Activated naive CD8-positive, alpha-beta T cell treated with anti-CD3 and anti-CD28 coated beads for 36 hours (primary cell): ENCODE results near the gene C12orf76. TPM values are rescaled to one million over a fixed set of nuclear protein-coding genes. Genes with fewer than 3 reads are reported as not detected.
A peak's percentile ranks its signal among the peaks of the same experiment; 100 is the strongest.

Experiments
- DNase-seq: peaks from one replicate; pipeline ENCODE4 v3.0.0; 2021
- H3K27ac Mint-ChIP-seq: one replicate; pipeline ENCODE4 v1.8.0; 2022; ENCODE audit warnings: mild to moderate bottlenecking, moderate library complexity, mixed read lengths
- H3K27me3 Mint-ChIP-seq: one replicate; pipeline ENCODE4 v1.8.0; 2022; ENCODE audit warnings: mild to moderate bottlenecking, mixed read lengths
- H3K36me3 Mint-ChIP-seq: one replicate; pipeline ENCODE4 v1.8.0; 2021; ENCODE audit warnings: mild to moderate bottlenecking, mixed read lengths
- H3K4me1 Mint-ChIP-seq: one replicate; pipeline ENCODE4 v1.8.0; 2021; ENCODE audit warnings: mixed read lengths
- H3K4me3 Mint-ChIP-seq: one replicate; pipeline ENCODE4 v1.8.0; 2022; ENCODE audit warnings: mild to moderate bottlenecking, moderate library complexity, mixed read lengths
- H3K9me3 Mint-ChIP-seq: one replicate; pipeline ENCODE4 v1.8.0; 2022; ENCODE audit warnings: mixed read lengths
- total RNA-seq, 2 experiments: library from RNA; stranded (reverse); gene quantifications; one replicate each; pipeline ENCODE4 v1.2.3, GENCODE V29; 2021

Gene C12orf76
- total RNA-seq, 2 experiments from 2014 or later = 6.6 to 7.3 TPM

DNA sequence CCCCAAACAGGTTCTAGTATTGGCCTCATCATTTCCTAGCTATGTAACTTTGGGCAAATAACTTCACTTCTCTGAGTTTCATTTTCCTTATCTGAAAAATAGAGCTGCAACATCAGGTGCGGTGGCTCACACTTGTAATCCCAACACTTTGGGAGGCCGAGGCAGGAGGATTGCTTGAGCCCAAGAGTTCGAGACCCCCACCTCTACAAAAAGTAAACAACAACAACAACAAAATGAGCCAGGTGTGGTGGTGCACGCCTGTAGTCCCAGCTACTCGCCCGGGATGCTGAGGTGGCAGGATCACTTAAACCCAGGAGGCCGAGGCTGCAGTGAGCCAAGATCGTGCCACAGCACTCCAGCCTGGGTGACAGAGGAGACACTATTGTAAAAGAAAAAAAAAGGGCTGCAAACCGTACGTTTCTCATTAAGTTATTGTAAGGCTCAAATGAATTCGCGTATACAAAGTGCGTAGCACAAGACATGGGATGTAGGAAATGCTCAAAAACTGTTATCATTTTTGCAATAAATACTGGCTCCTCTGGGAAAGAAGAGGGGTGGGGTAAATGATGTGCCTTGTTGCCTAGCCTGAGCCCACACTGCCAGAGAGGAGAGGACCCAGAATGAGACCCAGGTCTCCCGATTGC lies 903 bp downstream of the C12orf76 start:
- peaks cover 6% of the 10 kb centered on the region for H3K36me3 Mint-ChIP-seq

DNA sequence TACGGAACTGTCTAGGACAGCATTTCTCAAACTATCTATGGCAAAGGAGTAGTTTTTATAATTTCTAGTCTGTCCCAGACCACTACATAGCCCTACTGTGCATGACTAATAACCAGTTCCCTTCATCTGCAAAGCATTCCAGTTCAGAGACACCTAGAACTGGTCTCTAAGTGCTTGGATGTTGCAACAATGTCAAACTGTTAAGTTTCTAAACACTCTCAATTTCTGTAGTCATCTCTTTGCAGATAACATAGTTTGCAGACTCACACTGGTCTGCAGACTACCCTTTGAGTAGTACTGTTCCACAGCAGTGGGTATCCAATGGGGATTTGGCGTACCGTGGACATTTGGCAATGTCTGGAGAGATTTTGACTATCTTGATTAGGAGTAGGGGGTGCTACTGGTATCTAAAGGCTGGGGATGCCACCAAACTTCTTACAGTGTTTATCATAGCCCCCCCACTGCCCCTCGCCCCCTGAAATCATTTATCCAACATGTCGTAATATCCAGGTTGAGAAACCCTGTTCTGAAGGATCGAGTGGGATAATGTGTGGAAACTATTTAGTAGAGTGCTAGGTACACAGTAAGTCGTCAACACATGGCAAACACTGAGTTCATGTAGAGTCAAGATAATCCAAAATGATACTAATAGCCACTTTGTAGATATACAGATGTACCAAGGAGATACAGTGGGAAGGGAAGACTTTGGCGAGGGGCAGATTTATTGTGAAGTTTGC lies 1.7 kb downstream of the C12orf76 start:
- no peaks in the 10 kb centered on the region for H3K27me3 Mint-ChIP-seq
- no peak for DNase-seq
- no peaks in the 10 kb centered on the region for H3K9me3 Mint-ChIP-seq
- H3K36me3 Mint-ChIP-seq = peaks cover 10% of the 10 kb centered on the region
- H3K4me1 Mint-ChIP-seq = peaks cover 25% of the 10 kb centered on the region
- H3K27ac Mint-ChIP-seq = peak overlapping the region; percentile 45
- H3K4me3 Mint-ChIP-seq = peak overlapping the region; percentile 29

More for the DNA sequence above, 903 bp downstream of the C12orf76 start:
- H3K9me3 Mint-ChIP-seq = no peaks in the 10 kb centered on the region
- no peaks in the 10 kb centered on the region for H3K27me3 Mint-ChIP-seq
- peak overlapping the region; percentile 93 for H3K27ac Mint-ChIP-seq
- H3K4me1 Mint-ChIP-seq = peaks cover 25% of the 10 kb centered on the region
- no peak for DNase-seq
- peak overlapping the region; percentile 87 for H3K4me3 Mint-ChIP-seq

DNA sequence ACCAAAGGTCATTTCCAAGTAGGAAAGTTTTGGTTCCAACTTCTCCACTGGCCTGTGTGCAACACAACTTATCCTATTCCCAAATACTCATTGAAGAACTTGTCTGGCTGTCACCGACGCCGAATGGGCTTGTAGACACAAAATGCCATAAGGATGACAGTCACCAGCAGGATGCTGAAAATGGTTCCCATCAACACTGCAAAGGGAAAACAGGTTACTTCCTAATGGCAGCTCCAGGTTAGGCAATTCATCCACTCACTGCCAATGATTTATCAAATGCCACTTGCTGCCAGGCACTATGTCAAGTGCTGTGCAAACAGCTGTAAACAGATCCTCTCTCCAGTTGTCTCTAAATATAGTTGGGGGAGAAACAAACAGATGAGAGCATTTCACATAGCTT lies 6.1 kb downstream of the C12orf76 start:
- Mint-ChIP-seq H3K4me1 (peaks cover 35% of the 10 kb centered on the region), H3K9me3 (no peaks in the 10 kb centered on the region), H3K27me3 (no peaks in the 10 kb centered on the region), H3K4me3 (no peak overlapping the region), H3K27ac (peak overlapping the region; percentile 83), H3K36me3 (peaks cover 20% of the 10 kb centered on the region)
- DNase-seq = no peak

DNA sequence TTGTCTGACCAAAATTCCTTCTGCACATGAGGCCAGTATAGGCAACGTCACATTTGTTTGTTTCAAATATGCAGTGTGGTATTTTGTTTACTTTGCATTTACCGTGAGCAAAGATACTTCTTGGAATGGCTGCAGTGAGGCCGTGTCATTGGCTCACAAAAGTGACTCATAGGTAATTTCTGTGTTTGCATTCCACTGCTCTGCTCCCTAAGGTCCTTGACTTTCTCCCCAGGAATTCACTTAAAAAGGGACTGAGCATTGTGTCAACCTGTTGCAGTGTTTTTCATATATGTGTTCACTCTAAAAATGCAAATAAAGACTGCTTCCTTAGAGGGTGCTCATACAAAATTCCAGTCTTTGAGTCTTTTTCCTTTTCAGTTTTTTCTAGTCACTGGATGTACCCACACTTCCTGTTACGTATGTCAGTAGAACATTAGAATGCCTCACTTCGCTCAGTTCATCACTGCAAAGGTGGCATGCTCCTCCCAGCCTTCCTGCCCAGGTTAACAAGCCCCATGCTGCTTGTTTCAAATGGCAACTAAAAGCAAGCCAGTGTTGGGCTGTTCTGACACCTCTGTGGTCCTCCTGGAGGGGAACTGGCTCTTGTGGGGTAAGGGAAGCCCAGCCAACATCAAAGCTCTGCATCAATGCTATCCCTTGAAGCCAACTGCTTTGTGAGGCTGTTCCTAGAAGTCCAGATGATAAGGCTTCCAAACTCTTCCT lies 9.1 kb downstream of the C12orf76 start:
- DNase-seq = peak; percentile 12
- Mint-ChIP-seq H3K27ac (peak overlapping the region; percentile 88), H3K4me3 (no peak overlapping the region), H3K4me1 (peaks cover 30% of the 10 kb centered on the region), H3K9me3 (no peaks in the 10 kb centered on the region), H3K27me3 (no peaks in the 10 kb centered on the region), H3K36me3 (peaks cover 32% of the 10 kb centered on the region)

DNA sequence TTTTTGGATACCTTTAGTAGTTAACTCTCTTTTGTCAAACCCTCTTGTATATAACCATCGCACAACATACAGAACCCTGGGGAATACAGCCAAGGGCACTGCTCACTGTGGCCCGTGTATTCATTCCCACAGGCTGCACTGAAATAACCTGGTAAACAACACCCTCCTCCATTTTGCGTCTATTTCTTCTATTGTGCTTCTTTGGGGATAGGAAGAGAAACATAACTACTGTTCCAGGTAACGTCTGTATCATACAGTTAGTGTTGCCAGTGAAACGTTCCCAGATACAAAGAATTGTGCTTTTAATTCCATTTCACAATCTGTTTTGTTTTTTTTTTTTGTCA lies 9.6 kb downstream of the C12orf76 start:
- Mint-ChIP-seq H3K27me3 (no peaks in the 10 kb centered on the region), H3K9me3 (no peaks in the 10 kb centered on the region), H3K4me3 (no peak overlapping the region), H3K27ac (peak overlapping the region; percentile 68), H3K4me1 (peaks cover 30% of the 10 kb centered on the region), H3K36me3 (peaks cover 32% of the 10 kb centered on the region)
- DNase-seq = no peak

DNA sequence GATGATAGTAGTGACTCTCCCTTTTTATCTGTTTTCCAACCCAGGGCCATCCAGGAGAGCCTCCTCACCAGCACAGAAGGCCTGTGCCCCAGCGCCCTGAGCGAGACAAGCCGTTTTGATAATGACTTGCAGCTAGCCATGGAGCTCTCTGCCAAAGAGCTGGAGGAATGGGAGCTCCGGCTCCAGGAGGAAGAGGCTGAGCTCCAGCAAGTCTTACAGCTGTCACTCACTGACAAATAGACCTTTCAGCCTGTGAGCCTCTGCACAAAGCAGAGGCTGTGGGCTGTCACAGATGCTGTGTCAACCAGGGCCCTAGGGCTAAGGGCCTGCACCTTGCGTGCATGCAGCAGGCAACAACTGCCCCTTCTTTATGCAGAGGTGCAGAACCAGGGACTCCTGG lies 11.0 kb downstream of the C12orf76 start:
- no peak overlapping the region for H3K4me3 Mint-ChIP-seq
- H3K27ac Mint-ChIP-seq = no peak overlapping the region
- peaks cover 25% of the 10 kb centered on the region for H3K4me1 Mint-ChIP-seq
- no peaks in the 10 kb centered on the region for H3K27me3 Mint-ChIP-seq
- peaks cover 27% of the 10 kb centered on the region for H3K36me3 Mint-ChIP-seq
- no peak for DNase-seq
- no peaks in the 10 kb centered on the region for H3K9me3 Mint-ChIP-seq

DNA sequence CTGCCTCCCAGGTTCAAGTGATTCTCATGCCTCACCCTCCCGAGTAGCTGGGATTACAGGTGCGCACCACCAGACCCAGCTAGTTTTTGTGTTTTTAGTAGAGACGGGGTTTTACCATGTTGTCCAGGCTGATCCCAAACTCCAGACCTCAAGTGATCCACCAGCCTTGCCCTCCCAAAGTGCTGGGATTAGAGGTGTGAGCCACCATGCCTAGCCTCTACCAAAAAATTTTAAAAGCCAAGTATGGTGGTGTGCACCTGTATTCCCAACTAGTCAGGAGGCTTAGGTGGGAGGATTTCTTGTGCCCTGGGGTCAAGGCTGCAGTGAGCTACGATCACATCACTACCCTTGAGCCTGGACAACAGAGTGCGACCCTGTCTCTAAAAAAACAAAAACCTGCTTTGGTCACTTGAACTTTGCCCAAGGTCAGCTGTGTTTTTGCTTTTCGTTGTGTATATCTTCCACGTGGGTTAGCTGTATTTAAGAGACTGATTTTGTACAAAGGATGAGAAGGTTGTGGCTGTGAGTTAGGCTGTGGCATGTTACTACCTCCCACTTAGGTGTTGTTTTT lies 12.7 kb downstream of the C12orf76 start:
- DNase-seq = no peak
- Mint-ChIP-seq H3K27me3 (no peaks in the 10 kb centered on the region), H3K4me1 (peaks cover 20% of the 10 kb centered on the region), H3K9me3 (no peaks in the 10 kb centered on the region), H3K27ac (no peak overlapping the region), H3K4me3 (no peak overlapping the region), H3K36me3 (peaks cover 21% of the 10 kb centered on the region)

DNA sequence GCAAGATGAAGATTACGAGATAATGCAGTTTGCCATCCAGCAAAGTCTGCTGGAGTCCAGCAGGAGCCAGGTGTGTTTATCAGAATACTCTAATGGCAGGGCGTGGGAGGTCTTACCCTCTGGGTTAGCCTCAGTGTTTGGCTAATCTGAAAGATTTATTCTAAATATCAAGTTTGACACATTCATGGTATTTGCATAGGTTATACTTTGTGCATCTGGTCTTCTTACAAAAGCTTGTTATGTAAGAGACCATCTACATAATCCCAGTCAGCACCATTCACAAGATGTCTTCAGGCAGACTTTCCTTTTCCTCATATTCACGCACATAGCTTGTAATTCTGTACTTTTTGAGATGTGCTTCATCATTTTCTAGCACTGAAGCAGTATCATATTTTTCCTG lies 14.4 kb downstream of the C12orf76 start:
- peak overlapping the region; percentile 21 for H3K27ac Mint-ChIP-seq

DNA sequence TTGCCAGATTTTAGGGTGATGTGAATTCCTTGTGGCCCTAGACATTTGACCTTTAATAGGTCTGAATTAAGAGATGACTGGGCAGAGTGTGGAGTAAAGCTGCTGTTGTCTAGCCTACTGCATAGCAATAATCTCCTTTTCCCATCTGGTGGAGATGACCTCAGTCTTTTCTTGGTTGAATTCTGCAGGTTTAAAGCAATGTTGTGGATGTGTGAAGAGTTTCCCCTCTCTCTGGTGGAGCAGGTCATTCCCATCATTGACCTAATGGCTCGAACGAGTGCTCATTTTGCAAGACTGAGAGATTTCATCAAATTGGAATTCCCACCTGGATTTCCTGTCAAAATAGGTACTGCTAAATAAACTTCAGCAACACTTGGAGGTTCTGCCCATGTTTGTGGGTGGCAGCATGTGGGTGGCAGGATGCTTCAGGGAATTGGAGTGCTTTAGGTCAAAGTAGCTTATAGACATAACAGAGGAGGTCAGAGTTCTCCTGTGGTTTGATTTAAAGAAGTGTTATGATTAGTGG lies 19.0 kb downstream of the C12orf76 start:
- Mint-ChIP-seq H3K4me3 (no peak overlapping the region), H3K9me3 (no peaks in the 10 kb centered on the region), H3K4me1 (peaks cover 10% of the 10 kb centered on the region), H3K36me3 (peaks cover 2% of the 10 kb centered on the region), H3K27ac (no peak overlapping the region), H3K27me3 (no peaks in the 10 kb centered on the region)
- DNase-seq = no peak

More for the DNA sequence above, 14.4 kb downstream of the C12orf76 start:
- no peak for DNase-seq
- Mint-ChIP-seq H3K4me3 (no peak overlapping the region), H3K36me3 (peaks cover 14% of the 10 kb centered on the region), H3K27me3 (no peaks in the 10 kb centered on the region), H3K4me1 (peaks cover 7% of the 10 kb centered on the region), H3K9me3 (no peaks in the 10 kb centered on the region)

DNA sequence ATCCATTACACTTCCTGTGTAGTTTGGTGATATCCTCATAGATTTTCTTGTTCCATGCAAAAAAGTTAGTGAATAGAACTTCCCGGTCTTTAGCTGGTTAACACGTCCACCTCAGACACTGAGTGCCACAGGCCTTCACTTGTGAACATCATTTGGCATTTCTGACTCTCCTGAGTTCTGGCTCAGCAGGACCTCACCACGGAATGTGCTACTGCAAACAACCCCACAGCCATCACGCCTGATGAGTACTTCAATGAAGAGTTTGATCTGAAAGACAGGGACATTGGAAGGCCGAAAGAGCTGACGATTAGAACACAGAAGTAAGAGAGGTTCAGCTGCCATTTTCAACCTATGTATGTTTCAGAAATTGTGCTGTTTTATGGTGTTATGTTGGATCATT lies 20.0 kb downstream of the C12orf76 start:
- H3K36me3 Mint-ChIP-seq = peaks cover 5% of the 10 kb centered on the region
- H3K27ac Mint-ChIP-seq = no peak overlapping the region

DNA sequence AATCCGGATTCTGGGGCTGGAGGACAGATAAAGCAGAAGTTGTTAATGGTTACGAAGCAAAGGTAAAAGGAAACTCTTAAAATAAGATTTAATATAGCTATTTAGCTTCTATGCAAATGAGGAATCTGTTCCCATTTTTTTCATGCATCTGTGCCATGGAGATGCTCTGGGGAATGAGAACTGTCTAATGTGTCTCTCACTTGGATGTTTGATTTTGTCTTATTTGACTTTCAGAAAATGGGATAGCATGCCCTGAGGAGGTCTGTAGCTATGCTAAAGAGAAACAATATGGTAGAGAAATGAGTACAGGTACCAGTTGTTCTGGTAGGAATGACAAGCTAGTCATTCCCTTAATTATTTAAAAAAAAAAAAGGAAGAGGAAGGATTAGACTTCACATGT lies 24.3 kb downstream of the C12orf76 start:
- DNase-seq = no peak
- Mint-ChIP-seq H3K4me1 (peaks cover 8% of the 10 kb centered on the region), H3K27ac (no peak overlapping the region), H3K36me3 (peaks cover 11% of the 10 kb centered on the region), H3K27me3 (no peaks in the 10 kb centered on the region), H3K9me3 (no peaks in the 10 kb centered on the region), H3K4me3 (no peak overlapping the region)

More for the DNA sequence above, 20.0 kb downstream of the C12orf76 start:
- peaks cover 10% of the 10 kb centered on the region for H3K4me1 Mint-ChIP-seq
- H3K9me3 Mint-ChIP-seq = no peaks in the 10 kb centered on the region
- H3K4me3 Mint-ChIP-seq = no peak overlapping the region
- no peak for DNase-seq
- no peaks in the 10 kb centered on the region for H3K27me3 Mint-ChIP-seq

DNA sequence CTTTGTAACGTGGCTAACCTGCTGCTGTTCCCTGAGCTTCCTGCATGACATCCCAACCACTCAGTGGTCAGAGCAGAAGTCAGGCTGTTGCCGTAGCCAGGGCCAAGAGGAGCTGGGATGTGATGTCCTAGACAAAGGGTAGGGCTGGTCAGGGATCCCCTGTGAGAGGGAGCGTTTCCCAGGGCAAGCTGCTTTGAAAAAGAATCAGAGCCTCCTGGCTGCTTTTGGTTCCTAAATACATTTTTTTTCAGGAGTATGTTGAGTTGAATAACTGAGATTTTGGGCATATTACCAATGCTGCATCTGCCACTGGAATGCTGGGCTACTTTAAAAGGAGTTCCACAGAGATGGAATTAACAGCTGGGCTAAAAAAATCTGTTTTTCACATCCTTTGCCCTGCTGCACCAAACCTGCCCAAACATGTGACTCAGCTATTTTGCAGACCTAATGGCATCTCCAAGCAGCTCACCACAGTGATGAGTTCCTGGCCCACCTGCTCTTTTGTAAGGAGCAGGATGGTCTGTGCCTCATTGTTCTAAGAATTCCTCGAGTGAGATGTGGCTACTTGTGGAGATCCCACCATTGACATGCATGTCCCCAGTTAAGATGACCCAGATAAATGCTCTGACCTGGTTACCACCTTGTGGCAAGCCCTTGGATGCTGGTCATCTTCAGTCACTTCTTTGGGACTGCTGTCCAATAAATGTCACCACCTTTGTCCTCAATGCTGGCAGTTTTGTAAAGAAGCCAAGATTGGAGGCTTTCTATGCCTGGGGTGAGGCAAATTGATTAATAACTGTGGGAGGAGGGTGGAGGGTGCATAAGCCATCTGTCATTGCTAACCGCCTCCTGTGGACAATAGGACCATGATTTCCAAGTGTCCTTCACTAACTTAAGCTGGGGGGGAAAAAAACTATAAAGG lies 25.0 kb downstream of the C12orf76 start:
- peaks cover 8% of the 10 kb centered on the region for H3K4me1 Mint-ChIP-seq
- H3K27ac Mint-ChIP-seq = no peak overlapping the region
- H3K27me3 Mint-ChIP-seq = no peaks in the 10 kb centered on the region
- no peak overlapping the region for H3K4me3 Mint-ChIP-seq
- H3K9me3 Mint-ChIP-seq = no peaks in the 10 kb centered on the region
- no peak for DNase-seq
- peaks cover 11% of the 10 kb centered on the region for H3K36me3 Mint-ChIP-seq

DNA sequence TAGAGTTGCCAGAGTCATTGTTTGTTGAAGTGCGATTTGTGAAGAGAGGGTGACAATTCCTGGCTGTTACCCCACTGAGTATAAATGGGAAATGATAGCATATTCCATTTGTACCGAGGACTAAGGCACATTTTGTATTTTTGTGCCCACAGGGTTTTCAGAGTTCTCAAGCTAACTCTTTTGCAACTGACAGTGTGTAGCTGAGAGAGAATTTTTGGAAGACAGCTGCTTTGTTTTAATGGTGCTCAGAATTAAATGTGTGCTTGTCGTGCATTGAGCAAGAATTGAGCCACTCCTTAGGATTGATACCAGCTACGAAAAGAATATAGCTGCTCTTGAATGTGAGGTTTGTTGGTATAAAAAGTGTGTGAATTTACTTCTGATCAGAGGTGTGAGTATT lies 27.4 kb downstream of the C12orf76 start:
- no peak overlapping the region for H3K27ac Mint-ChIP-seq
- no peak overlapping the region for H3K4me3 Mint-ChIP-seq
- peaks cover 4% of the 10 kb centered on the region for H3K4me1 Mint-ChIP-seq
- DNase-seq = no peak
- H3K36me3 Mint-ChIP-seq = peaks cover 11% of the 10 kb centered on the region
- H3K9me3 Mint-ChIP-seq = no peaks in the 10 kb centered on the region
- no peaks in the 10 kb centered on the region for H3K27me3 Mint-ChIP-seq

DNA sequence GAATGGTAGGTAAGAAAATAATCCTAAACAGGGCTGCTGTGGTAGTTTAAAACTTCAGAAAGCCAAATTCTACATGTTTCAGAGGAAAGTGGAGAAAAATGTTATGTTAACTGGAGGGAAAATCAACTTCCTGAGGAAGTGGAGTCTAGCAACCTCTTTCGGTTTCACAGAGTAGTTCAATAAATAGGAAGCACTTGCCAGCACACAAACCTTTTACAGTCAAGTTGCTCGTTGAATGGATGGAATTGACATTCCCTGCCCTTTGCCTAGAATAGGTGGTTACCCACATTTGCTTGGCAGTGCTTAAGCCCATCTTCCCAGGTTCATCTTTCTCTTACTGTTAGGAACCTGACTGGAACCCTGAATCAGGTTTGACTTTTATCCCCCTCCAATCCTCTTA lies 33.2 kb downstream of the C12orf76 start:
- Mint-ChIP-seq H3K4me3 (no peak overlapping the region), H3K4me1 (peaks cover 42% of the 10 kb centered on the region)

More for the DNA sequence above, 33.2 kb downstream of the C12orf76 start:
- Mint-ChIP-seq H3K27ac (peak overlapping the region; percentile 83), H3K9me3 (no peaks in the 10 kb centered on the region), H3K27me3 (no peaks in the 10 kb centered on the region), H3K36me3 (peaks cover 29% of the 10 kb centered on the region)
- DNase-seq = no peak
